Body of pancreas (tissue), 4 donors: ENCODE data around the gene TANC1. TPM values are rescaled to one million over a fixed set of nuclear protein-coding genes. Genes with fewer than 3 reads are reported as not detected.

Experiments
- ATAC-seq: fragments of 150-250 bp; one replicate; pipeline ENCODE4 v1.9.1; 2016
- DNase-seq, 4 donors: peaks; one replicate each; pipeline ENCODE4 v3.0.0-alpha.2; 2019
- H3K27ac ChIP-seq, 4 donors: fragments of 200-600 bp; sonication (generic); 1 replicate in 3 of 4; 2 replicates in 1 of 4; pipeline versions ENCODE4 v1.5.1 to v1.6.1; 2016 to 2019; ENCODE audit warnings: mild to moderate bottlenecking in 1 of 4, mixed read lengths in 1 of 4, moderate library complexity in 1 of 4
- H3K27me3 ChIP-seq, 2 donors: fragments of 200-600 bp; sonication (generic); one replicate each; pipeline ENCODE4 v1.6.0; 2016; ENCODE audit warnings: mild to moderate bottlenecking in 1 of 2
- H3K36me3 ChIP-seq, 2 donors: fragments of 200-600 bp; sonication (generic); replicated peaks in 1 of 2; 2 replicates each; pipeline ENCODE4 v1.5.1; 2016; ENCODE audit warnings: low read depth in 2 of 2; ENCODE audit not compliant: insufficient read depth in 1 of 2
- H3K4me1 ChIP-seq: fragments of 200-600 bp; sonication (generic); one replicate; pipeline ENCODE4 v1.6.0; 2016
- H3K4me3 ChIP-seq, 2 donors: fragments of 200-600 bp; sonication (generic); 1 replicate in 1 of 2; 2 replicates in 1 of 2; pipeline ENCODE4 v1.5.1; 2016 to 2019
- H3K9me3 ChIP-seq, 3 donors: fragments of 200-600 bp; sonication (generic); 1 replicate in 2 of 3; 2 replicates in 1 of 3; pipeline ENCODE4 v1.5.1; 2016
- CTCF ChIP-seq, 7 experiments: fragments of 450-650 bp in 4 of 7; fragments of 200-600 bp in 3 of 7; sonication (generic) in 3 of 7; IDR thresholded peaks; one replicate each; pipeline ENCODE4 v1.5.1; 2016 to 2019; ENCODE audit warnings: antibody characterized with exemption in 7 of 7
- POLR2A ChIP-seq, 3 donors: fragments of 450-650 bp; IDR thresholded peaks; one replicate each; pipeline ENCODE4 v1.6.1; 2016; ENCODE audit warnings: antibody characterized with exemption in 3 of 3, mild to moderate bottlenecking in 2 of 3
- WGBS, 2 donors: methylation state at CpG; one replicate each; pipeline ENCODE4 v1.1.5; 2017; 5-methylcytosine and 5-hydroxymethylcytosine counted together
- intact Hi-C: fragments of 100-400 bp; cut with DNase I; formaldehyde crosslinking; loops from one replicate; pipeline ENCODE4 v1.15.1; 2023
- total RNA-seq, 2 donors: library from RNA; depleted of rRNA; stranded (reverse); fragments of >200 nt; gene quantifications; one replicate each; pipeline ENCODE4 v1.1.0, GENCODE V29; 2016

The TANC1 gene
- total RNA-seq, 2 donors from 2014 or later: 23.1 to 23.3 TPM

- Histone ChIP-seq H3K27ac (no peak overlapping the region), H3K27me3 (no peaks in the 10 kb centered on the region), H3K9me3 (no peaks in the 10 kb centered on the region), H3K4me3 (no peak overlapping the region), H3K4me1 (peaks cover 30% of the 10 kb centered on the region), H3K36me3 (no peaks in the 10 kb centered on the region)
- ATAC-seq (no peak), DNase-seq (no peak)
- WGBS, 2 donors: 89 to 97% methylated on average over 2 of the region's 2 CpGs
- no peak for TF ChIP-seq POLR2A (IDR thresholded peaks at IDR 0.05)
- no peak for TF ChIP-seq CTCF (IDR thresholded peaks at IDR 0.05)
- intact Hi-C loops: no loop called here
Measured at GRCh38 chr2:159126432-159127022, 158.1 kb downstream of the TANC1 start.

GRCh38 chr2:159128191-159128590 lies 159.8 kb downstream of the TANC1 start:
- intact Hi-C loops: no loop called here
- Histone ChIP-seq H3K4me1 (peaks cover 37% of the 10 kb centered on the region), H3K27me3 (no peaks in the 10 kb centered on the region), H3K9me3 (no peaks in the 10 kb centered on the region), H3K27ac (no peak overlapping the region), H3K4me3 (no peak overlapping the region), H3K36me3 (no peaks in the 10 kb centered on the region)
- WGBS, 2 donors: 57 to 79% methylated on average over 1 of the region's 1 CpG
- DNase-seq: no peak
- no peak for ATAC-seq
- TF ChIP-seq CTCF (IDR thresholded peaks at IDR 0.05) (no peak), POLR2A (IDR thresholded peaks at IDR 0.05) (no peak)

- intact Hi-C loops: no loop called here
- Histone ChIP-seq H3K4me1 (peaks cover 34% of the 10 kb centered on the region), H3K4me3 (no peak overlapping the region)
Measured at GRCh38 chr2:159129269-159129668, 160.8 kb downstream of the TANC1 start.

GRCh38 chr2:159129824-159130223 lies 161.4 kb downstream of the TANC1 start:
- DNase-seq: no peak
- Histone ChIP-seq H3K4me1 (peaks cover 28% of the 10 kb centered on the region), H3K36me3 (no peaks in the 10 kb centered on the region), H3K4me3 (no peak overlapping the region), H3K27me3 (no peaks in the 10 kb centered on the region), H3K27ac (no peak overlapping the region), H3K9me3 (no peaks in the 10 kb centered on the region)
- TF ChIP-seq CTCF (IDR thresholded peaks at IDR 0.05): no peak
- intact Hi-C loops: no loop called here
- ATAC-seq: no peak
- WGBS, 2 donors: 72 to 73% methylated on average over 13 of the region's 13 CpGs

More at GRCh38 chr2:159129269-159129668, 160.8 kb downstream of the TANC1 start:
- Histone ChIP-seq H3K9me3 (no peaks in the 10 kb centered on the region), H3K27ac (no peak overlapping the region), H3K36me3 (no peaks in the 10 kb centered on the region), H3K27me3 (no peaks in the 10 kb centered on the region)
- no peak for DNase-seq
- TF ChIP-seq POLR2A (IDR thresholded peaks at IDR 0.05): no peak
- no peak for TF ChIP-seq CTCF (IDR thresholded peaks at IDR 0.05)
- no peak for ATAC-seq
- 53 to 57% methylated on average over 1 of the region's 1 CpG for WGBS, 2 donors

GRCh38 chr2:159130302-159130701 lies 161.9 kb downstream of the TANC1 start:
- Histone ChIP-seq H3K36me3 (no peaks in the 10 kb centered on the region), H3K4me3 (no peak overlapping the region), H3K27me3 (no peaks in the 10 kb centered on the region), H3K27ac (no peak overlapping the region), H3K4me1 (peaks cover 23% of the 10 kb centered on the region), H3K9me3 (no peaks in the 10 kb centered on the region)
- 69 to 82% methylated on average over 6 of the region's 6 CpGs for WGBS, 2 donors
- intact Hi-C loops: no loop called here
- DNase-seq (no peak), ATAC-seq (no peak)
- no peak for TF ChIP-seq POLR2A (IDR thresholded peaks at IDR 0.05)
- no peak for TF ChIP-seq CTCF (IDR thresholded peaks at IDR 0.05)
